IPS DF 19.7 (cell line): ENCODE results near the gene KRT72.
"Not testable (repeated sequence)": the region's sequence is repeated elsewhere in the genome, so short reads cannot be mapped to it uniquely, and the experiment has no call there.

Experiments used
- DNase-seq: peaks from one replicate; pipeline ENCODE4 v3.0.0-alpha.2; 2013; ENCODE audit warnings: low read depth, low spot score

Gene KRT72

DNA sequence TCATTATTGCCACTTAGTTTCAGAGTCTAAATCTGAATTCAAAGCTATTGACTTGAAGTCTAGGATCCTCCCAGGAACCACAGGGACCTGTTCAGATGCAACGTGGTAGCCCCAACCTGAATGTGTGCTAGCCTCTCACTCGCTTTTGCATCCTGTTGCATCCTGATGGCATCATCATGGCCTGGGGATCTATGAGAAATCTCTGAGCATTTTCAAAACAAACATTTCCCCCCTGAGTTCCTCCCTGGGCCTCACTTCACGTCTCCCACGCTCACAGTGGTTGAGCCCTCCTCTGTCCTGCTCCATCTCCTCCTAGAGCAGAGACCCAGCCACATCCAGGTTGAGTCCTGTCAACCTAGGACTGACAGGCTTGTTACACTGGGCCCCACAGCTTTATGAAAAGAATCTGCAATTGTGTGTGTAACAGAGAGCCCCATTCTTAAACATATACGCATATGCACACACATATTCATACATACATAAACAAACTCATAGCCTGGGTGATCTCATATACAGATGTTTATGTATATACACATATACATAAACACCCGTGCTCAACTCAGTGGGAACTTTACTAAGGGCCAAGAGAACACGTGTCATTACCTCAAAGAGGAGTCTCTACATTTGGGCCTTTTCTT lies 5.4 kb upstream of the KRT72 start:
- DNase-seq, result no peak

GRCh38 chr12:52606096-52606495 lies 4.8 kb upstream of the KRT72 start:
- no peak for DNase-seq

DNA sequence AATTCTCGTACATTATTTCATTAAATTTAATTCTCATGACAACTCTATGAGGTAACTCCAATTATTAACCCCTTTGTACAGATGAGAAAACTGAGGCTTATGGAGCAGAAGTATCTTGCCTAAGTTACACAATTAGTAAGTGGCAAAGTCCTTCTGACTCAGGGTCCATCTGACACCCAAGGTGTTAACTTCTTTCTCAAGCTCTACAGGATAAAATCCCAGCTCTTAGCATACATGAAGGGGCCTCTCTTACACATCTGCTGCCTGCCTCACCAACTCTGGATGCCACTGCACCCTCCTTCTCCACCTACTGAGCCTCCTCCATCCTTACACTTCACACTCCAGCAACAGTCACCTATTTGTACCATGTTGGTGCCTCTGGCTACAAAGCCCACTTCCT lies 4.3 kb upstream of the KRT72 start:
- no peak for DNase-seq

GRCh38 chr12:52604859-52605258 lies 3.6 kb upstream of the KRT72 start:
- no peak for DNase-seq

GRCh38 chr12:52603314-52603713 lies 2.1 kb upstream of the KRT72 start:
- DNase-seq, result no peak

- DNase-seq, result no peak
Observed at GRCh38 chr12:52602552-52602951, 1.3 kb upstream of the KRT72 start.

DNA sequence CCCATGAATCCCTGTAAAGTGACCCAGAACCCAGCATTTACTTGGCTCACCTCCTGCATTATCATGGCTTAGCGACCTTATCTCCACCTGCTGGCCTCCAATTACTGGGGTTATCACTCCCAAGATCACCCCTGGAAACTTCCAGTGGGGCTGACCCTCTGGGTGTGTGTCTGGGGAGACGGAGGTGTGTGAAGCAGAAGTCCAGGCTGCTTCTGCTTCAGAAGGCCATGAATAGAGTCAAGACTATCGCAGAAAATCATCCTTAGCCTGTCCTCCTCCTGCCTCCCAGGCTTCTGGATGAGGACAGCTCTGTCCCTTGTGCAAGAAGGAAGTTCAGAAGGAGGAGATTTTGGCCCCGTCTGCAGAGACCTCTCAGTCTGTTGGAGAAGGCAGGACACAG lies 408 bp upstream of the KRT72 start:
- DNase-seq, result no peak

DNA sequence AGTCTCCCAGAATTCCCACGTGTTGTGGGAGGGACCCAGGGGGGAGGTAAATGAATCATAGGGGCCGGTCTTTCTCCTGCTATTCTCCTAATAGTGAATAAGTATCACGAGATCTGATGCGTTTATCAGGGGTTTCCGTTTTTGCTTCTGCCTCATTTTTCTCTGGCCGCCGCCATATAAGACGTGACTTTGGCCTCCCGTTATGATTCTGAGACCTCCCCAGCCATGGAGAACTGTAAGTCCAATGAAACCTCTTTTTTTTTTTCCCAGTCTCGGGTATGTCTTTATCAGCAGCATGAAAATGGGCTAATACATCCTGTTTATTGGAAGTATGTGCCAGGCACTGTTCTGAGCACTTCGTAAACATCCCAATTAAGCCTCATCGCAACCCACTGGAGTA lies 788 bp downstream of the KRT72 start:
- DNase-seq, result no peak

- DNase-seq, result no peak
Observed at GRCh38 chr12:52600071-52600470, 1.2 kb downstream of the KRT72 start.

DNA sequence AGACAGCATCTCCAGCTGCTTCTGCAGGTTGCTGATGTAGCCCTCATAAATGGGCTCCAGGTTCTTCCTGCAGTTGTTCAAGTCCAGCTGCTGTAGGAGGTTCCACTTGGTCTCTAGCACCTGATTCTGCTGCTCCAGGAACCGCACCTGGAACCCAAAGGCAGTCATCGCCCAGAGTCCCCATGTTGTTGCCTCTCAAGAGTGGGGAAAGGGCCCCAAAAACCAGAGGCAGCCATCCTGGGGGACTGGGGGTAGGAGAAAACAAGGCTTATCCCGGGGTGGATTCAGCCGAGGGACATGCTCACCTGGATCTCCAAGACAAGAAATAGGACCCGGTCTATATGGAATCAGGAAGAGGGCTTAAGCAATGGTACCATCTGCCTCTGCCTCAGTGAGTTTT lies 2.3 kb downstream of the KRT72 start:
- DNase-seq, result no peak

DNA sequence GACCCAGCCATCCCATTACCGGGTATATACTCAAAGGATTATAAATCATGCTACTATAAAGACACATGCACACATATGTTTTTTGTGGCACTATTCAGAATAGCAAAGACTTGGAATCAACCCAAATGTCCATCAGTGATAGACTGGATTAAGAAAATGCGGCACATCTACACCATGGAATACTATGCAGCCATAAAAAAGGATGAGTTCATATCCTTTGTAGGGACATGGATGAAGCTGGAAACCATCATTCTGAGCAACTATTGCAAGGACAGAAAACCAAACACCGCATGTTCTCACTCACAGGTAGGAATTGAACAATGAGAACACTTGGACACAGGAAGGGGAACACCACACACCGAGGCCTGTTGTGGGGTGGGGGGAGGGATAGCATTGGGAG lies 7.0 kb downstream of the KRT72 start:
- DNase-seq, result not testable (repeated sequence)

DNA sequence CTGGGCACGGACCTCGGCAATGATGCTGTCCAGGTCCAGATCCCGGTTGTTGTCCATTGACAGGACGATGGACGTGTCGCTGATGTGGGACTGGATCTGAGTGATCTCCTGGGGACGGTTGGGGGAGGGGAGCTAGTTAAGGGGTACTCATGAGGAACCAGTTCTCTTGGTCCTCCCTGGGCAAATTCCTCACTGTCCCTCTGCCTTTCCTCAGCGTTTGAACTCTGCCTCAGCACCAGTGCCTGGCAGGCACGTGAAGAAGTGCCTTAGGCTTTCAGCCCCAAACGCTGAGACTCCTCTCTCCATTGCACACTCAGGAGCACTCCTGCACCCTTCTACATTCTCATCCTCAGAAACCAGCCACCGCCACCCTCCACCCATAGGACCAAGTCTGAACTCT lies 9.7 kb downstream of the KRT72 start:
- no peak for DNase-seq

DNA sequence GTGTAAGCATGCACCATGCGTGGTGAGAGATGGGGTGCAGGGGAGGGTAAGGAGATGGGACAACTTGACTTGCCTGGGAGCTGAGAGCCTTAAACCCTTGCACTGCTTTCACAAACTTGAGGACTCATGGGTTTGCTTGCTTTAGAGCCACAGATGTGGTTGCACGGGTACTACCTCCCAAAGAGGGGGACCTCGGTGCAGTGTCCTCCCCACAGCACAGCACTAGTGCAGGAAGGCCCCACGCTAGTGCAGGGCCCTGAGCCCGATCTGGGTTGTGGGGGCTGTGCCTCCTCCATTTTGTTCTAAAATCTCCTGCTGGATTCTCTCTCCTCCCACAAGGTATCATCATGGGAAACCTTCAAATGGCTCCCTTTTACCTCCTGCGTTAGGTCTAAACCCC lies 11.2 kb downstream of the KRT72 start:
- no peak for DNase-seq

- no peak for DNase-seq
Observed at GRCh38 chr12:52587563-52587962, 13.7 kb downstream of the KRT72 start.

GRCh38 chr12:52585946-52586345 lies 15.3 kb downstream of the KRT72 start:
- no peak for DNase-seq

GRCh38 chr12:52585066-52585465 lies 16.2 kb downstream of the KRT72 start:
- no peak for DNase-seq

GRCh38 chr12:52584156-52584682 lies 17.0 kb downstream of the KRT72 start:
- no peak for DNase-seq

DNA sequence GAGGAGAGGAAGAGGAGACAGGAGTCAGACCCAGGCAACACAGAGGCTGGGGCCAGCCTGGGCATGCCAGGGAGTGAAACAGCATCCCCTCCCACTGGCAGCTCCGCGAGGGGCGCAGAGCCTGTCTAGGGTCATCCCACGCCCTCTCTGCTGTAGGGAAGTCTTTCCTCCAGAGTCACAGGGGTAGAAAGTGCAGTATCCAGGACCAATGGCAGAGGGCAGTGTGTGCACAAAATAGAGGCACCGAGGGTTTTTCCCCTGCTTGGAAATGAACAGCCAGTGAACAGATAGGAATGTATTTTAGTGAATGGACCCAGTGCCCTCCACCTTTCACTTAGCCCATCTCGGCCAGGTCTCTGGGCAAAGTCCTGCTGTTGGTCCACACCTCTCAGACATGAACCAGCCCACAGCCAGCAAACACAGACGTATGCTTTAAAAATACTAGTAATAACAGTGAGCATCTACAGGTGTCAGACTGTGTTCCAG lies 18.2 kb downstream of the KRT72 start:
- DNase-seq, result peak; percentile 40

DNA sequence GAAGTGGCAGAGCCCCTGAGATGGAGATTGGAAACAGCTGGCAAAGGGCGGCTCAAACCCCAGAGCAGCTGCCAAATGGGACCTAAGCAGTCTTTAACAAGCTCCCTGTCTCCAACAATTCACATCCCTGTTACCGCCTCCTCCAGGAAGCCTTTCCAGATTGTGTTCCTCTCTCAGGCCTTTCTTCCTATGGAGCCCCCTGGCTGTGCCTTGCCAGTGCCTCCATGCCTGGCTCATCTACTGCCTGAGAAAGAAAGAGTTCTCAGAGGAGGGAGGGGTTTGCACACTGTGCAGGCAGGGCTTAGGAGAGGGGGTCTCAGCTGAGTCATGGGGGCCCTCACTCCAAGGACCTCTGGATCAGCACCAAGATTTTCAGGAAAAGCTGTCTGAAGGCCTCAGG lies 18.8 kb downstream of the KRT72 start:
- no peak for DNase-seq

- DNase-seq, result no peak
Observed at GRCh38 chr12:52581481-52581880, 19.8 kb downstream of the KRT72 start.

GRCh38 chr12:52581066-52581465 lies 20.2 kb downstream of the KRT72 start:
- DNase-seq, result no peak

DNA sequence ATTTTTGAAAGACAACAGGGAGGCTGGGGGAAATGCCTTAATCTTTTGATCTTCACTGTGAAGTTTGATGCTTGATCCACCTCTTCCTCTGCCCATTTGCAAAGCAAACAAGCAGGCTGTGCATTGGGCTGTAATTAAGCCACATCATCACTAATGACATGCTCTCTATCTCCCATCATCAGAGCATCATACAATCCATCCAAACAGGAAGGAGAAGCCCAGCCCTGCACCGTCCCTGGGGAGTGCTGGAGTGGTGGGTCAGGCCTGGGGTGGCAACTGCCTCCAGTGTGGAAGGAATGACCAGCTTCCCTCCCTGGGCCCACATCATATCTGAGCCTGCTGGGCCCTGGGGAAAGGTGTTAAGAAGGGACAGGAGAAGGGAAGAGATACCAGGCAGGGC lies 20.8 kb downstream of the KRT72 start:
- no peak for DNase-seq

- no peak for DNase-seq
Observed at GRCh38 chr12:52579468-52580465, 21.5 kb downstream of the KRT72 start.
